ENCODE results near the gene SASH1.

The SASH1 gene

GRCh38 chr6:148501178-148501590, 158.5 kb downstream of the SASH1 start:
- H3K4me3 ChIP-seq (ENCODE audit: low read length) = no peak overlapping the region
- DNase-seq (ENCODE audit: low read depth) = peak; percentile 63
- TF ChIP-seq CTCF (IDR thresholded peaks at IDR 0.05; ENCODE audit: insufficient read depth, low read depth, low read length, missing control alignments) = no peak

GRCh38 chr6:148502083-148502772, 159.6 kb downstream of the SASH1 start:
- DNase-seq (ENCODE audit: low read depth) = no peak
- H3K4me3 ChIP-seq (ENCODE audit: low read length) = no peak overlapping the region

GRCh38 chr6:148502773-148503135, 160.1 kb downstream of the SASH1 start:
- no peak for TF ChIP-seq CTCF (IDR thresholded peaks at IDR 0.05; ENCODE audit: insufficient read depth, low read depth, low read length, missing control alignments)
- H3K4me3 ChIP-seq (ENCODE audit: low read length) = no peak overlapping the region
- DNase-seq (ENCODE audit: low read depth) = no peak

More at GRCh38 chr6:148502083-148502772, 159.6 kb downstream of the SASH1 start:
- TF ChIP-seq CTCF (IDR thresholded peaks at IDR 0.05; ENCODE audit: insufficient read depth, low read depth, low read length, missing control alignments) = no peak

GRCh38 chr6:148503703-148504102, 161.1 kb downstream of the SASH1 start:
- no peak for DNase-seq (ENCODE audit: low read depth)
- no peak for TF ChIP-seq CTCF (IDR thresholded peaks at IDR 0.05; ENCODE audit: insufficient read depth, low read depth, low read length, missing control alignments)

GRCh38 chr6:148507774-148508173, 165.1 kb downstream of the SASH1 start:
- no peak overlapping the region for H3K4me3 ChIP-seq (ENCODE audit: low read length)
- TF ChIP-seq CTCF (IDR thresholded peaks at IDR 0.05; ENCODE audit: insufficient read depth, low read depth, low read length, missing control alignments) = no peak
- no peak for DNase-seq (ENCODE audit: low read depth)

More at GRCh38 chr6:148503703-148504102, 161.1 kb downstream of the SASH1 start:
- no peak overlapping the region for H3K4me3 ChIP-seq (ENCODE audit: low read length)

GRCh38 chr6:148508401-148509041, 165.9 kb downstream of the SASH1 start:
- TF ChIP-seq CTCF (IDR thresholded peaks at IDR 0.05; ENCODE audit: insufficient read depth, low read depth, low read length, missing control alignments) = no peak
- H3K4me3 ChIP-seq (ENCODE audit: low read length) = no peak overlapping the region
- DNase-seq (ENCODE audit: low read depth) = peak; percentile 49
